ENCODE data around the gene ATP2A3.

DNA sequence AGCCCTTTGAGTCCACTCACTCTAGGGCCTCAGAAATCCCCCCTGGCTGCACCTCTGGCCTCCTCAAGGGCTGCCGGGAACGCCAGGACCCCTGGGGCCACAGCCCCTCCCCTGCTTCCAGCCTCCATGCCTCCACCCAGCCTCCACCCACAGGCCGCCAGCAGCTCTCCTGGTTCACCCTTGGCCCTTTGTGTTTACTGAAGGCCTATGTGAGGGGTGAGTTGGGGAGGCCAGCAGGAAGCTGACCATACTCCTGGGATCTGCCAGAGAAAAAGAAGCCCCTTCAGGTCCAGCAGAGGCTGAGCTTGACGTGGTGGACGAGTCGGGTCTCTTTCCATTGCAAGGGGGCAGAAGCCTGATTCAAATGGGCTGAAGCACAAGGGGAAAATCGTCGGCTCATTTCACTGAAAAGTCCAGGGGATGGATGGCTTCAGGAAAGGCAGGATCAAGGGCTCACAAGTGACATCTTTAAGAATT lies 18.3 kb upstream of the ATP2A3 start:
- TF ChIP-seq, protein P1, sequence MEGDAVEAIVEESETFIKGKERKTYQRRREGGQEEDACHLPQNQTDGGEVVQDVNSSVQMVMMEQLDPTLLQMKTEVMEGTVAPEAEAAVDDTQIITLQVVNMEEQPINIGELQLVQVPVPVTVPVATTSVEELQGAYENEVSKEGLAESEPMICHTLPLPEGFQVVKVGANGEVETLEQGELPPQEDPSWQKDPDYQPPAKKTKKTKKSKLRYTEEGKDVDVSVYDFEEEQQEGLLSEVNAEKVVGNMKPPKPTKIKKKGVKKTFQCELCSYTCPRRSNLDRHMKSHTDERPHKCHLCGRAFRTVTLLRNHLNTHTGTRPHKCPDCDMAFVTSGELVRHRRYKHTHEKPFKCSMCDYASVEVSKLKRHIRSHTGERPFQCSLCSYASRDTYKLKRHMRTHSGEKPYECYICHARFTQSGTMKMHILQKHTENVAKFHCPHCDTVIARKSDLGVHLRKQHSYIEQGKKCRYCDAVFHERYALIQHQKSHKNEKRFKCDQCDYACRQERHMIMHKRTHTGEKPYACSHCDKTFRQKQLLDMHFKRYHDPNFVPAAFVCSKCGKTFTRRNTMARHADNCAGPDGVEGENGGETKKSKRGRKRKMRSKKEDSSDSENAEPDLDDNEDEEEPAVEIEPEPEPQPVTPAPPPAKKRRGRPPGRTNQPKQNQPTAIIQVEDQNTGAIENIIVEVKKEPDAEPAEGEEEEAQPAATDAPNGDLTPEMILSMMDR (conservative IDR thresholded peaks at IDR 0.05; ENCODE audit: low read depth, low read length): no peak
- no peak for TF ChIP-seq EZH2 (IDR thresholded peaks at IDR 0.05; ENCODE audit: low read length, unreplicated experiment)
